NB4 (cell line): Measurements from ENCODE around the gene GRIK4.

ENCODE experiments used
- CTCF ChIP-seq: IDR thresholded peaks from one replicate; pipeline ENCODE4 v1.5.1; 2012; ENCODE audit warnings: low read depth, low read length
- MAX ChIP-seq: IDR thresholded peaks from 2 replicates; pipeline ENCODE4 v1.6.1; 2011; ENCODE audit warnings: low read depth, low read length
- MYC ChIP-seq: IDR thresholded peaks from 2 replicates; pipeline ENCODE4 v1.6.1; 2011; ENCODE audit warnings: low read depth, low read length
- POLR2A ChIP-seq: IDR thresholded peaks from 2 replicates; pipeline ENCODE4 v1.6.1; 2011; ENCODE audit warnings: mild to moderate bottlenecking; ENCODE audit not compliant: insufficient read length; ENCODE audit errors: extremely low read depth

GRCh38 chr11:120937501-120937900 lies 426.0 kb downstream of the GRIK4 start:
- TF ChIP-seq CTCF = no peak
- TF ChIP-seq MAX = no peak
- TF ChIP-seq POLR2A = no peak
- TF ChIP-seq MYC = no peak
